Pancreas (tissue), 10 donors: ENCODE measurements around the gene NPIPA1. TPM values are rescaled to one million over a fixed set of nuclear protein-coding genes. Genes with fewer than 3 reads are reported as not detected.
"Not testable (repeated sequence)": the region's sequence is repeated elsewhere in the genome, so short reads cannot be mapped to it uniquely, and the experiment has no call there.

ENCODE experiments used
- ATAC-seq, 4 donors: fragments of 200-7000 bp; cut with Tn5 transposase; one replicate each; pipeline versions ENCODE4 v1.8.0 to v1.9.1; 2020; ENCODE audit warnings: mild to moderate bottlenecking in 4 of 4, moderate library complexity in 4 of 4
- DNase-seq, 6 donors: peaks; one replicate each; pipeline ENCODE4 v3.0.0-alpha.2; 2020
- FAIRE-seq: peaks from 2 replicates; lab custom pipeline; 2012; peaks lifted over from hg19 to GRCh38; lab: Jason Lieb, UNC
- H3K27ac ChIP-seq, 4 donors: fragments of 200-600 bp; sonication (generic); 1 replicate in 3 of 4; 2 replicates in 1 of 4; pipeline versions ENCODE4 v1.5.0 to v1.8.0; 2020
- H3K27me3 ChIP-seq, 4 donors: fragments of 200-600 bp; one replicate each; pipeline ENCODE4 v1.8.0; 2021
- H3K36me3 ChIP-seq, 3 donors: fragments of 200-600 bp; sonication (generic) in 1 of 3; one replicate each; pipeline versions ENCODE4 v1.5.0 to v1.8.0; 2020 to 2021
- H3K4me1 ChIP-seq, 3 donors: fragments of 200-600 bp; one replicate each; pipeline ENCODE4 v1.8.0; 2021
- H3K4me3 ChIP-seq, 4 donors: fragments of 200-600 bp; sonication (generic) in 2 of 4; one replicate each; pipeline versions ENCODE4 v1.5.0 to v1.8.0; 2020 to 2021
- H3K9me3 ChIP-seq, 4 donors: fragments of 200-600 bp; one replicate each; pipeline ENCODE4 v1.8.0; 2021
- WGBS, 2 donors: extraction: QIAGEN DNeasy Blood & Tissue Kit; methylation state at CpG; one replicate each; pipeline ENCODE4 v1.1.7; 2013; 5-methylcytosine and 5-hydroxymethylcytosine counted together
- intact Hi-C, 3 donors: fragments of 100-400 bp; cut with DNase I; formaldehyde crosslinking; loops; one replicate each; pipeline versions ENCODE4 v1.11.1 to v1.14.2; 2022
- polyA plus RNA-seq, 2 donors: library from polyadenylated mRNA; stranded (reverse); fragments of 200-250 nt; gene quantifications; one replicate each; pipeline ENCODE4 v1.2.3, GENCODE V29; 2013
- total RNA-seq, 6 donors: library from RNA; stranded (reverse); fragmentation: NEBNext Ultra II Directional in 4 of 6; extraction: Animal tissue kit (Norgen Biotek cat#: 25700) in 4 of 6; gene quantifications; one replicate each; pipeline versions ENCODE4 v1.2.1 to v1.2.4, GENCODE V29; 2021 to 2023
- donor health status: healthy with polysubstance abuse.
- donor health status: DM: no; HTN: no; CAD: no; lungs with moderate emphysema.
- donor health status: DM: no; HTN: no; CAD: no.
- donor health status: control.
- donor health status: control.
- donor health status: Bipolar disorder and iron deficiency.
- donor health status: DM: yes; HTN: yes; CAD: no.
- donor health status: DM: no; HTN: no; CAD: no.
- donor health status: DM: no; HTN: no; CAD: no.
- donor health status: DM: yes; HTN: yes; CAD: no.

NPIPA1 gene
- total and polyA plus RNA-seq, 8 donors, result 22.8 to 126 (median 38.2) TPM

GRCh38 chr16:14918504-14918903, 18.7 kb upstream of the NPIPA1 start:
- H3K27ac ChIP-seq, intact Hi-C loops, H3K4me1 ChIP-seq, H3K36me3 ChIP-seq, H3K9me3 ChIP-seq, FAIRE-seq, H3K4me3 ChIP-seq, ATAC-seq, H3K27me3 ChIP-seq: not testable (repeated sequence)
- 75 to 79% methylated on average over 8 to 19 of the region's 21 CpGs for WGBS, 2 donors
- DNase-seq, result peak in 3 of 6 donors; percentile 4 to 78 (median 36)

GRCh38 chr16:14919837-14920600, 17.2 kb upstream of the NPIPA1 start:
- H3K9me3 ChIP-seq, H3K27ac ChIP-seq, FAIRE-seq, H3K4me3 ChIP-seq, H3K4me1 ChIP-seq, ATAC-seq, H3K36me3 ChIP-seq, intact Hi-C loops, H3K27me3 ChIP-seq: not testable (repeated sequence)
- WGBS, 2 donors, result 84 to 86% methylated on average over 22 to 29 of the region's 41 CpGs
- DNase-seq, result peak in 4 of 6 donors; percentile 5 to 61 (median 18)

GRCh38 chr16:14922285-14922684, 15.0 kb upstream of the NPIPA1 start:
- peak in 1 of 6 donors; percentile 27 for DNase-seq
- ATAC-seq, H3K9me3 ChIP-seq, H3K36me3 ChIP-seq, H3K27ac ChIP-seq, intact Hi-C loops, H3K4me3 ChIP-seq, H3K4me1 ChIP-seq, H3K27me3 ChIP-seq, FAIRE-seq: not testable (repeated sequence)
- WGBS, 2 donors, result 91 to 95% methylated on average over 9 to 12 of the region's 27 CpGs

- H3K36me3 ChIP-seq, ATAC-seq, H3K4me1 ChIP-seq, H3K4me3 ChIP-seq, intact Hi-C loops, H3K27ac ChIP-seq, H3K9me3 ChIP-seq, FAIRE-seq, H3K27me3 ChIP-seq: not testable (repeated sequence)
- DNase-seq, result peak in 3 of 6 donors; percentile 8 to 44 (median 37)
- WGBS, 2 donors, result 88 to 91% methylated on average over 7 to 8 of the region's 16 CpGs
These were observed 14.3 kb upstream of the NPIPA1 start for GRCh38 chr16:14922968-14923367.

- H3K9me3 ChIP-seq, H3K27me3 ChIP-seq, FAIRE-seq, H3K4me3 ChIP-seq, ATAC-seq, H3K36me3 ChIP-seq, H3K27ac ChIP-seq, intact Hi-C loops, H3K4me1 ChIP-seq: not testable (repeated sequence)
- WGBS, 2 donors, result 67 to 76% methylated on average over 5 to 14 of the region's 31 CpGs
- DNase-seq, result peak in 2 of 6 donors; percentile 9 to 64
These were observed 13.7 kb upstream of the NPIPA1 start for GRCh38 chr16:14923394-14924088.

GRCh38 chr16:14924359-14924758, 12.9 kb upstream of the NPIPA1 start:
- H3K27ac ChIP-seq, H3K4me1 ChIP-seq, H3K9me3 ChIP-seq, FAIRE-seq, ATAC-seq, intact Hi-C loops, H3K36me3 ChIP-seq, DNase-seq, H3K27me3 ChIP-seq, H3K4me3 ChIP-seq: not testable (repeated sequence)
- WGBS, 2 donors, result 94% methylated on average over 6 of the region's 17 CpGs; no CpG with 5 or more reads in 1 of the 2 donors

GRCh38 chr16:14924982-14925381, 12.3 kb upstream of the NPIPA1 start:
- ATAC-seq, intact Hi-C loops, FAIRE-seq, H3K27ac ChIP-seq, H3K4me3 ChIP-seq, H3K4me1 ChIP-seq, H3K27me3 ChIP-seq, H3K36me3 ChIP-seq, H3K9me3 ChIP-seq: not testable (repeated sequence)
- peak in 2 of 6 donors; percentile 3 to 30 for DNase-seq
- WGBS, 2 donors, result 87 to 100% methylated on average over 4 to 6 of the region's 18 CpGs

GRCh38 chr16:14928064-14928714, 9.1 kb upstream of the NPIPA1 start:
- intact Hi-C loops, H3K4me1 ChIP-seq, FAIRE-seq, H3K27ac ChIP-seq, H3K9me3 ChIP-seq, H3K36me3 ChIP-seq, H3K4me3 ChIP-seq, H3K27me3 ChIP-seq: not testable (repeated sequence)
- peak; percentile 16 to 86 (median 26) for DNase-seq
- ATAC-seq, result peak in 3 of 4 donors; percentile 45 to 57 (median 54)
- WGBS, 2 donors, result 70 to 76% methylated on average over 6 of the region's 31 CpGs

- FAIRE-seq, H3K4me3 ChIP-seq, H3K36me3 ChIP-seq, H3K27ac ChIP-seq, intact Hi-C loops, ATAC-seq, H3K9me3 ChIP-seq, H3K27me3 ChIP-seq, H3K4me1 ChIP-seq: not testable (repeated sequence)
- 83% methylated on average over 16 to 18 of the region's 26 CpGs for WGBS, 2 donors
- DNase-seq, result peak in 1 of 6 donors; percentile 38
These were observed 8.1 kb upstream of the NPIPA1 start for GRCh38 chr16:14929176-14929575.

- H3K4me3 ChIP-seq, intact Hi-C loops, H3K27me3 ChIP-seq, FAIRE-seq, ATAC-seq, H3K36me3 ChIP-seq, H3K9me3 ChIP-seq, H3K27ac ChIP-seq, H3K4me1 ChIP-seq: not testable (repeated sequence)
- 90 to 93% methylated on average over 8 to 10 of the region's 25 CpGs for WGBS, 2 donors
- DNase-seq, result peak in 1 of 6 donors; percentile 3
These were observed 7.0 kb upstream of the NPIPA1 start for GRCh38 chr16:14930246-14930645.

GRCh38 chr16:14930971-14931370, 6.3 kb upstream of the NPIPA1 start:
- H3K4me1 ChIP-seq, H3K36me3 ChIP-seq, H3K27me3 ChIP-seq, H3K9me3 ChIP-seq, H3K27ac ChIP-seq, FAIRE-seq, intact Hi-C loops, H3K4me3 ChIP-seq, ATAC-seq: not testable (repeated sequence)
- DNase-seq, result peak in 1 of 6 donors; percentile 2
- WGBS, 2 donors, result 92 to 93% methylated on average over 8 of the region's 19 CpGs
